HepG2 (cell line): ENCODE measurements around the gene PTX4.

Source experiments
- ARNTL ChIP-seq: sonication (generic); formaldehyde crosslinking; IDR thresholded peaks from 2 replicates; pipeline ENCODE4 v1.4.0; 2020; ENCODE audit warnings: mild to moderate bottlenecking, missing genetic modification reagents
- CTCF ChIP-seq: sonication (generic); formaldehyde crosslinking; IDR thresholded peaks from 2 replicates; pipeline ENCODE4 v1.5.0; 2020; ENCODE audit warnings: mild to moderate bottlenecking, missing genetic modification reagents, moderate library complexity
- DDIT3 ChIP-seq: sonication (generic); formaldehyde crosslinking; IDR thresholded peaks from 2 replicates; pipeline ENCODE4 v1.4.0; 2020; ENCODE audit warnings: mild to moderate bottlenecking, missing genetic modification reagents
- HNRNPL ChIP-seq: fragments of 200-400 bp; formaldehyde crosslinking; IDR thresholded peaks from 2 replicates; pipeline ENCODE4 v1.6.1; 2017; ENCODE audit warnings: mild to moderate bottlenecking, low read depth, low read length
- MYNN ChIP-seq: sonication (generic); formaldehyde crosslinking; IDR thresholded peaks from 2 replicates; pipeline ENCODE4 v1.4.0; 2020; ENCODE audit warnings: mild to moderate bottlenecking, low read depth, missing genetic modification reagents
- PRDM15 ChIP-seq: sonication (generic); formaldehyde crosslinking; IDR thresholded peaks from 2 replicates; pipeline ENCODE4 v1.4.0; 2020; ENCODE audit warnings: missing genetic modification reagents
- SMC3 ChIP-seq: IDR thresholded peaks from 2 replicates; pipeline ENCODE4 v1.6.1; 2011; ENCODE audit warnings: low read length, improper control_type of control experiment
- SUZ12 ChIP-seq: fragments of 150-350 bp; IDR thresholded peaks from 2 replicates; pipeline ENCODE4 v1.6.1; 2014; ENCODE audit warnings: low read depth, low read length
- TCF7L2 ChIP-seq: IDR thresholded peaks from 2 replicates; pipeline ENCODE4 v1.6.1; 2011; ENCODE audit warnings: mild to moderate bottlenecking, low read depth, low read length, moderate library complexity
- YY1 ChIP-seq: IDR thresholded peaks from 2 replicates; pipeline ENCODE4 v1.6.1; 2011; ENCODE audit warnings: low read length, low read depth, moderate library complexity, mild to moderate bottlenecking; ENCODE audit not compliant: insufficient read depth, insufficient replicate concordance
- ZFP36L1 ChIP-seq: sonication (generic); formaldehyde crosslinking; IDR thresholded peaks from 2 replicates; pipeline ENCODE4 v1.8.0; 2022; ENCODE audit warnings: mild to moderate bottlenecking, missing genetic modification reagents, moderate library complexity
- ZGPAT ChIP-seq: IDR thresholded peaks from 2 replicates; pipeline ENCODE4 v1.6.1; 2016; ENCODE audit warnings: mild to moderate bottlenecking
- ZNF772 ChIP-seq: sonication (generic); formaldehyde crosslinking; IDR thresholded peaks from 2 replicates; pipeline ENCODE4 v1.5.0; 2020; ENCODE audit warnings: mild to moderate bottlenecking, missing genetic modification reagents

GRCh38 chr16:1455190-1456171 is 33.3 kb downstream of the PTX4 start:
- TF ChIP-seq ARNTL = no peak
- no peak for TF ChIP-seq ZFP36L1 (CRISPR knock-in tag)
- no peak for TF ChIP-seq HNRNPL
- TF ChIP-seq CTCF = no peak
- TF ChIP-seq YY1 = no peak
- TF ChIP-seq TCF7L2 = no peak
- TF ChIP-seq PRDM15 (CRISPR knock-in tag) = no peak
- no peak for TF ChIP-seq ZGPAT (CRISPR knock-in tag)
- no peak for TF ChIP-seq ZNF772
- TF ChIP-seq DDIT3 = no peak
- no peak for TF ChIP-seq SMC3
- TF ChIP-seq MYNN = no peak
- TF ChIP-seq SUZ12 = no peak
